ENCODE data around the gene APOBEC3B. TPM values are rescaled to one million over a fixed set of nuclear protein-coding genes. Genes with fewer than 3 reads are reported as not detected.

The APOBEC3B gene
- 0.37 and 0.43 TPM in 2 replicates for total RNA-seq

GRCh38 chr22:38981992-38982927 lies at the start of gene APOBEC3B:
Gene APOBEC3B, plus strand, starts transcription at chr22:38982347. Its CDS starts 107 bp downstream, at chr22:38982454.

GRCh38 chr22:38957046-38957770 lies 24.9 kb upstream of the APOBEC3B start, which contains the start of gene APOBEC3A:
Gene APOBEC3A, plus strand, starts transcription at chr22:38957609. Its CDS starts 83 bp downstream, at chr22:38957692.

GRCh38 chr22:39013942-39014722 lies 32.0 kb downstream of the APOBEC3B start, which contains the start of gene APOBEC3C:
Gene APOBEC3C, plus strand, starts transcription at chr22:39014257. Its CDS starts 106 bp downstream, at chr22:39014363.

GRCh38 chr22:39040538-39041296 lies 58.6 kb downstream of the APOBEC3B start, which contains the start of gene APOBEC3F:
Gene APOBEC3F, plus strand, starts transcription at chr22:39040864. Its CDS starts 97 bp downstream, at chr22:39040961.

Other genes with a start within 250 kb of the APOBEC3B start
- 42.7 and 48.8 TPM in 2 replicates for gene SUN2, start 226.3 kb upstream of the APOBEC3B start, total RNA-seq
- gene DNAL4, start 188.2 kb upstream of the APOBEC3B start, total RNA-seq: 17.2 and 21.4 TPM in 2 replicates
- gene NPTXR, start 138.3 kb upstream of the APOBEC3B start, total RNA-seq: 0.14 and 0.46 TPM in 2 replicates
- 27.6 and 40.1 TPM in 2 replicates for gene CBX6, start 110.1 kb upstream of the APOBEC3B start, total RNA-seq
- gene APOBEC3A, start 24.7 kb upstream of the APOBEC3B start, total RNA-seq: not detected in 2 replicates
- gene APOBEC3C, start 31.9 kb downstream of the APOBEC3B start, total RNA-seq: 5.6 and 7.5 TPM in 2 replicates
- gene APOBEC3D, start 38.8 kb downstream of the APOBEC3B start, total RNA-seq: 1.1 and 1.3 TPM in 2 replicates
- 5.5 and 7.1 TPM in 2 replicates for gene APOBEC3F, start 58.5 kb downstream of the APOBEC3B start, total RNA-seq
- gene APOBEC3G, start 94.9 kb downstream of the APOBEC3B start, total RNA-seq: 11.6 and 15.1 TPM in 2 replicates
- gene APOBEC3H, start 114.9 kb downstream of the APOBEC3B start, total RNA-seq: 0.18 and 0.28 TPM in 2 replicates
- 3.4 and 6.6 TPM in 2 replicates for gene CBX7, start 170.3 kb downstream of the APOBEC3B start, total RNA-seq